Measurements from ENCODE around the gene FAM9C. TPM values are rescaled to one million over a fixed set of nuclear protein-coding genes. Genes with fewer than 3 reads are reported as not detected.

FAM9C gene
- total and polyA plus RNA-seq, 9 of the 15 experiments (the other 6 are each of a cell fraction or from before 2014, with no cell fraction given) = not detected

DNA sequence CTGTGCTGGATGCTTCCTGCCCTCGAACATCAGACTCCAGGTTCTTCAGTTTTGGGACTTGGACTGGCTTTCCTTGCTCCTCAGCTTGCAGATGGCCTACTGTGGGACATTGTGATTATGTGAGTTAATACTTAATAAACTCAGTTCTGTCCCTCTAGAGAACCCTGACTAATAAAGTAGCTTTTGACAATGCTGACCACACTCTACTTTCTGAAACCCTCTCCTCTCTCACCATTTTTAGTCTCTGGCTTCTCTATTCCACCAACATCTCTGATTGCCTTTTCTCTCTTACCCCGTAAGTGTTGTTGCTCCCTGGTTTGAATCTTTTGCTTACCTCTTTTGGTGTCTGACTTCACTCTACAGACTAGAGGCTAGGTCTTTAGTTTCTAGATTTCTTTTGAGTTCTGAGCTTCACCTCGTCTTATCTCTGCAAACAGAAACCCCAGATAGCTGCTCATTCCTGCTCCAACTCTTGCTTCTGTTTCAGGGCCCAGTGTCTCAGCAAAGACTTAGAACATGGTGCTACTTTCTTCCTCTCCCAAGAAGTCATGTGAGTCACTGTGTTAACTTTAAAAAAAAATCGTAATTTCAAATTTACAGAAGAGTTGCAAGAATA, 58.1 kb downstream of the FAM9C start (continued):
- TF ChIP-seq, protein P1, sequence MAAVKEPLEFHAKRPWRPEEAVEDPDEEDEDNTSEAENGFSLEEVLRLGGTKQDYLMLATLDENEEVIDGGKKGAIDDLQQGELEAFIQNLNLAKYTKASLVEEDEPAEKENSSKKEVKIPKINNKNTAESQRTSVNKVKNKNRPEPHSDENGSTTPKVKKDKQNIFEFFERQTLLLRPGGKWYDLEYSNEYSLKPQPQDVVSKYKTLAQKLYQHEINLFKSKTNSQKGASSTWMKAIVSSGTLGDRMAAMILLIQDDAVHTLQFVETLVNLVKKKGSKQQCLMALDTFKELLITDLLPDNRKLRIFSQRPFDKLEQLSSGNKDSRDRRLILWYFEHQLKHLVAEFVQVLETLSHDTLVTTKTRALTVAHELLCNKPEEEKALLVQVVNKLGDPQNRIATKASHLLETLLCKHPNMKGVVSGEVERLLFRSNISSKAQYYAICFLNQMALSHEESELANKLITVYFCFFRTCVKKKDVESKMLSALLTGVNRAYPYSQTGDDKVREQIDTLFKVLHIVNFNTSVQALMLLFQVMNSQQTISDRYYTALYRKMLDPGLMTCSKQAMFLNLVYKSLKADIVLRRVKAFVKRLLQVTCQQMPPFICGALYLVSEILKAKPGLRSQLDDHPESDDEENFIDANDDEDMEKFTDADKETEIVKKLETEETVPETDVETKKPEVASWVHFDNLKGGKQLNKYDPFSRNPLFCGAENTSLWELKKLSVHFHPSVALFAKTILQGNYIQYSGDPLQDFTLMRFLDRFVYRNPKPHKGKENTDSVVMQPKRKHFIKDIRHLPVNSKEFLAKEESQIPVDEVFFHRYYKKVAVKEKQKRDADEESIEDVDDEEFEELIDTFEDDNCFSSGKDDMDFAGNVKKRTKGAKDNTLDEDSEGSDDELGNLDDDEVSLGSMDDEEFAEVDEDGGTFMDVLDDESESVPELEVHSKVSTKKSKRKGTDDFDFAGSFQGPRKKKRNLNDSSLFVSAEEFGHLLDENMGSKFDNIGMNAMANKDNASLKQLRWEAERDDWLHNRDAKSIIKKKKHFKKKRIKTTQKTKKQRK (IDR thresholded peaks at IDR 0.05; ENCODE audit: borderline replicate concordance, low read depth, low read length) = no peak
- TF ChIP-seq ADNP (tag; IDR thresholded peaks at IDR 0.05) (no peak), HMBOX1 (IDR thresholded peaks at IDR 0.05) (no peak), MYNN (IDR thresholded peaks at IDR 0.05) (no peak), MYNN (CRISPR knock-in tag; IDR thresholded peaks at IDR 0.05) (no peak), RCOR1 (IDR thresholded peaks at IDR 0.05; ENCODE audit: borderline replicate concordance in 1 of 2, low read depth in 2 of 2, low read length in 2 of 2) (0 out of 4 replicates have a peak, but pooled peaks of 1 of the 2 experiments have one; percentile 16), FOSL1 (tag; conservative IDR thresholded peaks at IDR 0.05) (peak; percentile 22; the same call in 1 of the 2 replicates), SMAD1 (IDR thresholded peaks at IDR 0.05; ENCODE audit: low read depth, low read length, partially characterized antibody) (no peak), RNF2 (IDR thresholded peaks at IDR 0.05) (no peak), ZBTB17 (CRISPR knock-in tag; IDR thresholded peaks at IDR 0.05) (no peak), U2AF1 (optimal IDR thresholded peaks at IDR 0.05; ENCODE audit: low read depth, low read length) (no peak), ZC3H8 (IDR thresholded peaks at IDR 0.05) (no peak), EHMT2 (IDR thresholded peaks at IDR 0.05) (peak; percentile 70), ELF4 (CRISPR knock-in tag; IDR thresholded peaks at IDR 0.05) (no peak), JUND (IDR thresholded peaks at IDR 0.05; ENCODE audit: borderline replicate concordance, low read depth, low read length) (0 out of 2 replicates have a peak, but pooled peaks have one; percentile 27), JUND (tag; IDR thresholded peaks at IDR 0.05; ENCODE audit: borderline replicate concordance, low read depth, low read length) (peak; percentile 29; the same call in 1 of the 3 replicates), ZNF507 (tag; conservative IDR thresholded peaks at IDR 0.05) (no peak), ZNF197 (CRISPR knock-in tag; IDR thresholded peaks at IDR 0.05; ENCODE audit: low read depth) (no peak), ATF3 (IDR thresholded peaks at IDR 0.05) (no peak; the same call in 1 of the 2 replicates), ATF3 (CRISPR knock-in tag; conservative IDR thresholded peaks at IDR 0.05) (no peak), NFIC (IDR thresholded peaks at IDR 0.05) (no peak), MTA1 (IDR thresholded peaks at IDR 0.05; ENCODE audit: borderline replicate concordance) (no peak), NUFIP1 (IDR thresholded peaks at IDR 0.05; ENCODE audit: partially characterized antibody) (no peak)
- TF ChIP-seq, protein P2, sequence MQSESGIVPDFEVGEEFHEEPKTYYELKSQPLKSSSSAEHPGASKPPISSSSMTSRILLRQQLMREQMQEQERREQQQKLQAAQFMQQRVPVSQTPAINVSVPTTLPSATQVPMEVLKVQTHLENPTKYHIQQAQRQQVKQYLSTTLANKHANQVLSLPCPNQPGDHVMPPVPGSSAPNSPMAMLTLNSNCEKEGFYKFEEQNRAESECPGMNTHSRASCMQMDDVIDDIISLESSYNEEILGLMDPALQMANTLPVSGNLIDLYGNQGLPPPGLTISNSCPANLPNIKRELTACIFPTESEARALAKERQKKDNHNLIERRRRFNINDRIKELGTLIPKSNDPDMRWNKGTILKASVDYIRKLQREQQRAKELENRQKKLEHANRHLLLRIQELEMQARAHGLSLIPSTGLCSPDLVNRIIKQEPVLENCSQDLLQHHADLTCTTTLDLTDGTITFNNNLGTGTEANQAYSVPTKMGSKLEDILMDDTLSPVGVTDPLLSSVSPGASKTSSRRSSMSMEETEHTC (IDR thresholded peaks at IDR 0.05) = peak; percentile 14; the same call in 1 of the 2 replicates
